ENCODE measurements around the gene CDH15.

DNA sequence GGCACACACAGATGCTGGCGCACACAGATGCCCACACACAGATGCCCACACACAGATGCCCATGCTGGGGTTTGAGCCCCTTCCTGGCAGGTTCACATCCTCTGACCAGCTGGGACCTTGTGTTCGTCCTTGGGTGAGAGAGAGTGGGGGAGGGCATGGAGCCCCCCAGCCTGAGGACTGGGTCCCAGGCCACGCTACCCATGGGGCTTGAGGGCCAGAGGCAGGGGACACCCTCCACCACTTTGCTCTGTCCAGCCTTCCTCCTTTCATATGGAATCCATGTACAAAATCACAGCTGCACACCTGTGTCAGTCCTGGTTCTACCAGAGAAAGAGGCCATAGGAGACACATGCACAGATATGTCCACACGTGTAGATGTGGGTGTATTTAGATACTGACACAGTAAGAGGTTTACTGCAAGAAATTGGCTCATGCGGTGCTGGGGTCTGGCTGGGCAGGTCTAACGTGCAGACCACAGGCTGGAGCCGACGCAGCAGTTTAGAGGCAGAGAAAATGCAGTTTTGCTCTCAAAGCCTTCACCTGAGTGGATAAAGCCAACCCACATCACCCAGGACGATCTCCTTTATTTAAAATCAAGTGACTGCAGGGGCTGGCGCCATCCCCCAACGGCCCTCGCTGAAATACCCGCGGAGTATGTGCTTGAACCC, 17.9 kb downstream of the CDH15 start:
- TF ChIP-seq POLR2A (IDR thresholded peaks at IDR 0.05; ENCODE audit: low read length) (no peak), NFE2L2 (conservative IDR thresholded peaks at IDR 0.05; ENCODE audit: low read length) (no peak), ZNF302 (CRISPR knock-in tag; IDR thresholded peaks at IDR 0.05) (no peak), CHD4 (IDR thresholded peaks at IDR 0.05; ENCODE audit: borderline replicate concordance) (no peak), FOXS1 (CRISPR knock-in tag; IDR thresholded peaks at IDR 0.05) (no peak), RAD21 (conservative IDR thresholded peaks at IDR 0.05 in 1 of 2, IDR thresholded peaks at IDR 0.05 in 1 of 2) (no peak), EP300 (IDR thresholded peaks at IDR 0.05) (no peak), SREBF2 (IDR thresholded peaks at IDR 0.05) (no peak), CBX8 (IDR thresholded peaks at IDR 0.05) (no peak), RCOR1 (IDR thresholded peaks at IDR 0.05; ENCODE audit: low read depth, low read length) (no peak), ZFP36 (IDR thresholded peaks at IDR 0.05; ENCODE audit: borderline replicate concordance, partially characterized antibody) (no peak), MYC (IDR thresholded peaks at IDR 0.05; ENCODE audit: borderline replicate concordance, low read length) (no peak)
- TF ChIP-seq, protein P1, sequence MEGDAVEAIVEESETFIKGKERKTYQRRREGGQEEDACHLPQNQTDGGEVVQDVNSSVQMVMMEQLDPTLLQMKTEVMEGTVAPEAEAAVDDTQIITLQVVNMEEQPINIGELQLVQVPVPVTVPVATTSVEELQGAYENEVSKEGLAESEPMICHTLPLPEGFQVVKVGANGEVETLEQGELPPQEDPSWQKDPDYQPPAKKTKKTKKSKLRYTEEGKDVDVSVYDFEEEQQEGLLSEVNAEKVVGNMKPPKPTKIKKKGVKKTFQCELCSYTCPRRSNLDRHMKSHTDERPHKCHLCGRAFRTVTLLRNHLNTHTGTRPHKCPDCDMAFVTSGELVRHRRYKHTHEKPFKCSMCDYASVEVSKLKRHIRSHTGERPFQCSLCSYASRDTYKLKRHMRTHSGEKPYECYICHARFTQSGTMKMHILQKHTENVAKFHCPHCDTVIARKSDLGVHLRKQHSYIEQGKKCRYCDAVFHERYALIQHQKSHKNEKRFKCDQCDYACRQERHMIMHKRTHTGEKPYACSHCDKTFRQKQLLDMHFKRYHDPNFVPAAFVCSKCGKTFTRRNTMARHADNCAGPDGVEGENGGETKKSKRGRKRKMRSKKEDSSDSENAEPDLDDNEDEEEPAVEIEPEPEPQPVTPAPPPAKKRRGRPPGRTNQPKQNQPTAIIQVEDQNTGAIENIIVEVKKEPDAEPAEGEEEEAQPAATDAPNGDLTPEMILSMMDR (IDR thresholded peaks at IDR 0.05), result no peak
- TF ChIP-seq, protein P2, sequence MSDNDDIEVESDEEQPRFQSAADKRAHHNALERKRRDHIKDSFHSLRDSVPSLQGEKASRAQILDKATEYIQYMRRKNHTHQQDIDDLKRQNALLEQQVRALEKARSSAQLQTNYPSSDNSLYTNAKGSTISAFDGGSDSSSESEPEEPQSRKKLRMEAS (IDR thresholded peaks at IDR 0.05), result no peak

Measured in A549 (cell line).